Choroid plexus epithelial cell (primary cell): ENCODE results near the gene C16orf90.

ENCODE experiments used
- DNase-seq: peaks from one replicate; pipeline ENCODE4 v3.0.0-alpha.2; 2010; ENCODE audit warnings: low read depth
- H3K4me3 ChIP-seq: 2 replicates; pipeline ENCODE4 v1.5.1; 2011; ENCODE audit warnings: low read depth, mild to moderate bottlenecking, control low read depth, low read length, moderate library complexity
- TF ChIP-seq, protein P1 (sequence below): conservative IDR thresholded peaks from 2 replicates; pipeline ENCODE4 v1.5.1; 2011; ENCODE audit warnings: low read depth, mild to moderate bottlenecking, control low read depth, inconsistent platforms, low read length, moderate library complexity

Gene C16orf90

DNA sequence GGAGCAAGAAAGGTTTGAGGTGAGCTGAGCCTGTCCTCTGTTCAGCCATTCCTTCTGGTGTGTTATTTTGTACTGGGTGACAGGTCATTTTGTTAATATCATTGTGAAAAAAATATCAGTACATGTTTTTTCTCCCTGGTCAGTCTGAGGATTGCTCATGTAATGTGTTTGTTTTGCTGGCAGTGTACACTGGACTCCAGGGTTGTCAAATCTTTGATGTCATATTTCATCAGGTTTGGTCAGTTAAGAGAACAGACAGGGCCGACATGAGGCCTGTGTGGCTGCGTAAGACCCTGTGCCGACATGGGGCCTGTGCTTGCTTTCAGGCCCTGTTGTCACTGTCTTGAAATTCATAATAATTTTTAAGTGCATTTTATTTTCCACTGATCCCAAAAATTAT is 28.0 kb upstream of the C16orf90 start:
- TF ChIP-seq, protein P1, sequence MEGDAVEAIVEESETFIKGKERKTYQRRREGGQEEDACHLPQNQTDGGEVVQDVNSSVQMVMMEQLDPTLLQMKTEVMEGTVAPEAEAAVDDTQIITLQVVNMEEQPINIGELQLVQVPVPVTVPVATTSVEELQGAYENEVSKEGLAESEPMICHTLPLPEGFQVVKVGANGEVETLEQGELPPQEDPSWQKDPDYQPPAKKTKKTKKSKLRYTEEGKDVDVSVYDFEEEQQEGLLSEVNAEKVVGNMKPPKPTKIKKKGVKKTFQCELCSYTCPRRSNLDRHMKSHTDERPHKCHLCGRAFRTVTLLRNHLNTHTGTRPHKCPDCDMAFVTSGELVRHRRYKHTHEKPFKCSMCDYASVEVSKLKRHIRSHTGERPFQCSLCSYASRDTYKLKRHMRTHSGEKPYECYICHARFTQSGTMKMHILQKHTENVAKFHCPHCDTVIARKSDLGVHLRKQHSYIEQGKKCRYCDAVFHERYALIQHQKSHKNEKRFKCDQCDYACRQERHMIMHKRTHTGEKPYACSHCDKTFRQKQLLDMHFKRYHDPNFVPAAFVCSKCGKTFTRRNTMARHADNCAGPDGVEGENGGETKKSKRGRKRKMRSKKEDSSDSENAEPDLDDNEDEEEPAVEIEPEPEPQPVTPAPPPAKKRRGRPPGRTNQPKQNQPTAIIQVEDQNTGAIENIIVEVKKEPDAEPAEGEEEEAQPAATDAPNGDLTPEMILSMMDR: no peak

DNA sequence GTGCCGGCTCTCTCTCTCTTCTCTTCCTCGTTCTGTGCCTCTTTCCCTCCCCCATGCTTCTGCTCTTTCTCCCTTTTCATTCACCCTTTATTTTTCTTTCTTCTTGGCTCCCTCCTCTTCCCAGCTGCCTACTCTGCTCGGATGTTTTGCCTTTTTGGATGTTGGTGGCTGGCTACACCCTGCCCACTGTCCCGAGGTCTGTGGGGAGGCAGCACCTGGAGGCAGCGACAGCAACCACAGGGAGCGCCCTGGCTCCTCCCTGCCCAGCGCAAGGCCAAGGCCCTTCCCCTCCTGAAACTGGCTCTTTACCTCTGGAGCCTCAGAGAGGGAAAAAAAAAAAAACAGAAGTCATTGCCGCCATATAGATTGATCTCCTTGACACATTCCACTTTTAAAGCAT is 25.6 kb upstream of the C16orf90 start:
- TF ChIP-seq, protein P1: no peak
- H3K4me3 ChIP-seq: no peak overlapping the region
- no peak for DNase-seq

More for the DNA sequence above, 28.0 kb upstream of the C16orf90 start:
- no peak overlapping the region for H3K4me3 ChIP-seq
- no peak for DNase-seq

DNA sequence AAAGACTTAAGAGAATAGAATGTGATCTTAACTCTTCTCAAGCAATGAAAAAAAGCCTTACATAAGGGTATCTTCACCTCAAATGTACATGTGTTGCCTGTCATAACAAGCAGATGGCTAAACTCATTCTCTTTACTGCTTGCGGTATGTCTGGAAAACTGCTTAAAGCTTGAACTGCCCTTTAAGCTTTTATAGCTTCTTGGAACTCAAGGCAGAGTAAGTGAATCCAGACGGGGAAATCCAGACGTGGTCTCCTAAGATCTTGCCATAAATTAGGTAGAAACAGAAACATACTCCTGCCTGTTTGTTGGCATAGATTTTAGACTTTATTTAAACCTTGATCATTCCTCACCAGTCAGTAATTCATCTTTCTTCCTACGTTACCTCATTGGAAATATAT is 25.1 kb upstream of the C16orf90 start:
- H3K4me3 ChIP-seq: no peak overlapping the region
- peak; percentile 13 for DNase-seq
- TF ChIP-seq, protein P1: no peak

DNA sequence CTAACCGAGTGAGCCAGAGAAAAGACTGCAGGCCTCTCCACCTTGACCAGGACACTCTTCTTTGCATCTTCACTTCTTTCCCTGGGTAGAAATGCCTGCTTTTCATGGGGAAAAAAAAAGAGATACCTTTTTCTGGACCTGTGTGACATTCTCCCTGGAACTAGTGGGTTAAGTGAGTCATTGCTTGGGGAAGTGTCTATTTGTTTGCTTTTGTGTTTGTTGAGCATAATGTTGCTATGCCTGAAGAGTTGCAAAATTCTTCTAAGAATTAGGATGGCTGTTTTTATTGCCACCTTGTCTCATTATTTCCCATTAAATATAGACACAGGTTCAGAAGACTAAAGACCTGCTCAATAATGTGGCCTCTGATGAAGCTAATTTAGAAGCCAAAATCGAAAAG is 24.3 kb upstream of the C16orf90 start:
- H3K4me3 ChIP-seq: no peak overlapping the region
- TF ChIP-seq, protein P1: no peak
- DNase-seq: peak; percentile 13

DNA sequence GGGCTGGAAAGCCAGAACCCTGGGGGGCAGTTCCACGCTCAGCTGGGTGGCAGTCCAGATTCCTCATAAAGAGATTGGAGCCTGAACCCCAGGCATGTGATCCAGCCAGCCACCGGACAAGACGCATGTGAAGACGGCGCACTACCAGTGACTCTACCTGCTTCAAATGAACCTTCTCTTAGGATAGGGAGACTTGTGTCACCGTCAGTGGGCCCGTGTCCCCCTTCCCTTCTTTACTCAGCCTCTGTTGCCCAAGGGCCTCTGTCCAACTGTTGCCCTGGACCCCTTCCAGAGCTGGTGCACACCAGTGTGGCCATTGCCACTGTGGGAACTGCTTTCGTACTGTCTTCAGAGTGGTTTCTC is 23.7 kb upstream of the C16orf90 start:
- TF ChIP-seq, protein P1: no peak
- H3K4me3 ChIP-seq: no peak overlapping the region
- no peak for DNase-seq

DNA sequence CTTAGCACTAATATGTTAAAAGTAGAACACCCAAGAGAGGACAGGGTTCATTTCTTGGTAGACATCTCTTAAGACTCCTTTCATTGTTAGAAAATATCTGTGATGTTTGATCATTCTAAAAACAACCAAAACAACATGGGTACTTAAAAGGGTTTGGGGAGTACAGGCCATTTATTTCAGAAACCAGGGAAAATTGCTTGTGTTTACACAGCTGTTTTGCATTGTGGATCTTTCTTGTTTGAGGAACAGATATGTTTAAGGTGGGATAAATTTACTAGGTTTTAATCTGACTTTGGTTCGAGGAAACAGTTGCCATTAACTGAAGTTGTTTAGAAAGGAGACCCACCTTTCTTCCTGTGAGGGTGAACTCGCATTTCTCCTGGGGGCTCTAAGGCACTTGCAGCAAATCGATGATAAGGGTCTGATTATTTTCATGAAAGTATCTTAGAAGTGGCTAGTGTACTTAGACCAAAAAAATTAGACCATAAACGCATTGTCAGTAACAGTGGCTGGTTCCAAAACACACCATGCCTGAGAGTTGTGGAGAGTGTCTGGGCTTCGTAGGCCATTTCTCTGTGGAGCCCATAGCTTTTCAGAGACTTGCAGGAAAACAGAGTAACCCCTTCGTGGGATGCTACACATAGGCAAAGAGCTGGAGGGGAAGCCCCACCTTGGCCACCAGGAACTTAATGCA is 23.1 kb upstream of the C16orf90 start:
- TF ChIP-seq, protein P1: no peak
- no peak overlapping the region for H3K4me3 ChIP-seq
- DNase-seq: no peak

DNA sequence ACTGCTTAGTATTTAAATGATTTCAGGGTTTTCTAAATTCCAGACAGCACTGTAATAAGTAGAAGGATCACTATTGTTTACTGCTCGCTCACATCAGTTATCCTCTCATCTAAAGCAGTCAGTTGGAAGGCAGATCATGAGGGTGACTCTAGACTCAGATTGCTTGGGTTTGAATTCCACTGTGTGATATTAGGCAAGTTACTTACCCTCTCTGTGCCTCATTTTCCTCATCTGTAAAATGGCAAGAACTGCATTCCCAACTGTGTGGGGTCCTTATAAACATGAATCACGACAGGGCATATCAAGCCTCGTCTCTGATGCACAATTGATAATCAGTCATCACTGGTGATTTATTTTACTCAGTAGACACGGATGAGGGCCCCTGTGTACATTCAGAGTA is 20.6 kb upstream of the C16orf90 start:
- TF ChIP-seq, protein P1: no peak
- no peak overlapping the region for H3K4me3 ChIP-seq
- no peak for DNase-seq
